ENCODE measurements around the gene SULT2B1.
A peak's percentile ranks its signal among the peaks of the same experiment; 100 is the strongest.

The SULT2B1 gene

GRCh38 chr19:48548253-48548911 is 3.6 kb upstream of the SULT2B1 start:
- no peak for TF ChIP-seq CTCF (IDR thresholded peaks at IDR 0.05; ENCODE audit: extremely low read depth, insufficient read depth, missing control alignments)
- no peak for DNase-seq (ENCODE audit: low spot score)
- in situ Hi-C loops (cut with MboI; ENCODE audit: low pct_unique_long_range_greater_than_20kb, low sequenced_read_pairs, unreplicated experiment), result no loop called here

- in situ Hi-C loops (cut with MboI; ENCODE audit: low pct_unique_long_range_greater_than_20kb, low sequenced_read_pairs, unreplicated experiment), result no loop called here
- TF ChIP-seq CTCF (IDR thresholded peaks at IDR 0.05; ENCODE audit: extremely low read depth, insufficient read depth, missing control alignments), result no peak
- no peak for DNase-seq (ENCODE audit: low spot score)
Observed at GRCh38 chr19:48549380-48549779, 2.6 kb upstream of the SULT2B1 start.

- peak; percentile 26 for DNase-seq (ENCODE audit: low spot score)
- no peak for TF ChIP-seq CTCF (IDR thresholded peaks at IDR 0.05; ENCODE audit: extremely low read depth, insufficient read depth, missing control alignments)
- in situ Hi-C loops (cut with MboI; ENCODE audit: low pct_unique_long_range_greater_than_20kb, low sequenced_read_pairs, unreplicated experiment), result no loop called here
Observed at GRCh38 chr19:48552406-48553322, 692 bp downstream of the SULT2B1 start.

GRCh38 chr19:48553676-48554384 is 1.9 kb downstream of the SULT2B1 start:
- TF ChIP-seq CTCF (IDR thresholded peaks at IDR 0.05; ENCODE audit: extremely low read depth, insufficient read depth, missing control alignments), result no peak
- DNase-seq (ENCODE audit: low spot score), result no peak
- in situ Hi-C loops (cut with MboI; ENCODE audit: low pct_unique_long_range_greater_than_20kb, low sequenced_read_pairs, unreplicated experiment), result no loop called here

GRCh38 chr19:48554385-48555091 is 2.6 kb downstream of the SULT2B1 start:
- no peak for TF ChIP-seq CTCF (IDR thresholded peaks at IDR 0.05; ENCODE audit: extremely low read depth, insufficient read depth, missing control alignments)
- in situ Hi-C loops (cut with MboI; ENCODE audit: low pct_unique_long_range_greater_than_20kb, low sequenced_read_pairs, unreplicated experiment), result no loop called here
- DNase-seq (ENCODE audit: low spot score), result no peak

- no peak for TF ChIP-seq CTCF (IDR thresholded peaks at IDR 0.05; ENCODE audit: extremely low read depth, insufficient read depth, missing control alignments)
- in situ Hi-C loops (cut with MboI; ENCODE audit: low pct_unique_long_range_greater_than_20kb, low sequenced_read_pairs, unreplicated experiment), result no loop called here
- no peak for DNase-seq (ENCODE audit: low spot score)
Observed at GRCh38 chr19:48556163-48556562, 4.2 kb downstream of the SULT2B1 start.

Data from GM13977 (cell line).